HepG2 (cell line): ENCODE results near the gene GSTA1. TPM values are rescaled to one million over a fixed set of nuclear protein-coding genes. Genes with fewer than 3 reads are reported as not detected.

Experiments
- ATF6 ChIP-seq: sonication (generic); formaldehyde crosslinking; conservative IDR thresholded peaks from 2 replicates; pipeline ENCODE4 v1.4.0; 2020; ENCODE audit warnings: missing genetic modification reagents
- CBX2 ChIP-seq, 2 experiments: fragments of 200-600 bp in 1 of 2; sonication (generic); formaldehyde crosslinking in 1 of 2; IDR thresholded peaks; 2 replicates each; pipeline versions ENCODE4 v1.7.0 to v1.8.1; 2018 to 2022; ENCODE audit warnings: low read depth in 2 of 2, low read length in 1 of 2, mild to moderate bottlenecking in 1 of 2, missing genetic modification reagents in 1 of 2
- FLYWCH1 ChIP-seq: sonication (generic); formaldehyde crosslinking; IDR thresholded peaks from 2 replicates; pipeline ENCODE4 v1.8.1; 2023; ENCODE audit warnings: mild to moderate bottlenecking, missing genetic modification reagents
- GFI1 ChIP-seq: sonication (generic); formaldehyde crosslinking; IDR thresholded peaks from 2 replicates; pipeline ENCODE4 v1.5.0; 2020; ENCODE audit warnings: missing genetic modification reagents, mild to moderate bottlenecking, borderline replicate concordance
- NAIF1 ChIP-seq: sonication (generic); formaldehyde crosslinking; IDR thresholded peaks from 2 replicates; pipeline ENCODE4 v1.5.0; 2020; ENCODE audit warnings: mild to moderate bottlenecking, missing genetic modification reagents, borderline replicate concordance
- NFYC ChIP-seq: IDR thresholded peaks from 2 replicates; pipeline ENCODE4 v1.6.1; 2016; ENCODE audit warnings: missing genetic modification reagents, missing compliant biosample characterization
- PAWR ChIP-seq: sonication (generic); formaldehyde crosslinking; IDR thresholded peaks from 2 replicates; pipeline ENCODE4 v1.4.0; 2020; ENCODE audit warnings: missing genetic modification reagents, mild to moderate bottlenecking, borderline replicate concordance
- SKIL ChIP-seq: sonication (generic); formaldehyde crosslinking; IDR thresholded peaks from 2 replicates; pipeline ENCODE4 v1.8.0; 2022; ENCODE audit warnings: missing genetic modification reagents, mild to moderate bottlenecking, moderate library complexity, borderline replicate concordance
- ZHX2 ChIP-seq, 2 experiments: sonication (generic) in 1 of 2; formaldehyde crosslinking in 1 of 2; IDR thresholded peaks; 2 replicates each; pipeline versions ENCODE4 v1.6.1 to v1.9.0; 2014 to 2022; ENCODE audit warnings: antibody characterized with exemption in 1 of 2, borderline replicate concordance in 1 of 2, inconsistent platforms in 1 of 2, low read depth in 1 of 2, missing genetic modification reagents in 1 of 2
- polyA plus RNA-seq, 8 experiments: library from polyadenylated mRNA; depleted of rRNA in 3 of 8; stranded (reverse) in 7 of 8; unstranded in 1 of 8; fragments of >200 nt; fragmentation: Illumina TruSeq in 4 of 8; extraction: Trizol in 4 of 8; gene quantifications; 2 replicates each; pipeline versions ENCODE4 v1.2.1 to v1.2.3, GENCODE V29; 2011 to 2016; ENCODE audit warnings: low read depth in 4 of 8, missing spikeins in 1 of 8, mixed read lengths in 1 of 8; ENCODE audit not compliant: insufficient read depth in 1 of 8
- total RNA-seq, 5 experiments: library from RNA; depleted of rRNA; stranded (reverse); fragments of >200 nt; fragmentation: Illumina TruSeq; extraction: Trizol; gene quantifications; 2 replicates each; pipeline ENCODE4 v1.2.3, GENCODE V29; 2016; ENCODE audit warnings: low read depth in 1 of 5
- TF ChIP-seq, protein P1 (sequence below): sonication (generic); formaldehyde crosslinking; IDR thresholded peaks from 2 replicates; pipeline ENCODE4 v1.8.1; 2022; ENCODE audit warnings: low read depth, mild to moderate bottlenecking, missing genetic modification reagents

Gene GSTA1
- total and polyA plus RNA-seq, 2 of the 13 experiments (the other 11 are each of a cell fraction or from before 2014, with no cell fraction given) = 6.2 to 282 TPM

DNA sequence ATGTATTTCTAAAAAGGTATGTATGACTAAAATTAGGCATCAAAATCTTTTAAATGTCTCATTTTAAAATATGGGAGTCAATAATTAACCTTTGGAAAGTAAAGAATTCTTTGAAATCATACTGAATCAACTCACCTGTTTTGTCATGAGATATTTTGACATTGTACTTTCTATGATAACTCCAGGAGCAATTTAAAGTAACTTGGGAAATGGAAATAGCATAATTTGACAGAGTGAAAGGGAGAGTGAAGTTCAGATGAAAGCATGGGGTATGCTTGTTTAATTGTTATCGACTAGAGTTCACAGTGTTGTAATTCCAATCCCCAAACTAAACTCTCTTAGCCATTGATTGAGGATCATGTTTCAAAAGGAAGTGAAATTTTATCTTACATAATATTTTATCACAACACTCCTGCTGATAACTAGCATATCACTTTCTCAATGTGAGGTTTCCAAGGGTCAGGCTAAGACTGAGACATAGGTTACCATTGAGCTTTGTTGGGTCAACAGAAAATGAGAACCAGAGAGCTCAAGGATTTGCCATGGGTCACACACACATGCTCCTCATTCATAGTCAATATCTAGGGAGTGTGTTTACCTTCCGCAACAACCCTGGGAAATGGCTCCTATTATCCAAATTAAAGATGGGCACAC is 2.3 kb downstream of the GSTA1 start (continued):
- TF ChIP-seq, protein P1, sequence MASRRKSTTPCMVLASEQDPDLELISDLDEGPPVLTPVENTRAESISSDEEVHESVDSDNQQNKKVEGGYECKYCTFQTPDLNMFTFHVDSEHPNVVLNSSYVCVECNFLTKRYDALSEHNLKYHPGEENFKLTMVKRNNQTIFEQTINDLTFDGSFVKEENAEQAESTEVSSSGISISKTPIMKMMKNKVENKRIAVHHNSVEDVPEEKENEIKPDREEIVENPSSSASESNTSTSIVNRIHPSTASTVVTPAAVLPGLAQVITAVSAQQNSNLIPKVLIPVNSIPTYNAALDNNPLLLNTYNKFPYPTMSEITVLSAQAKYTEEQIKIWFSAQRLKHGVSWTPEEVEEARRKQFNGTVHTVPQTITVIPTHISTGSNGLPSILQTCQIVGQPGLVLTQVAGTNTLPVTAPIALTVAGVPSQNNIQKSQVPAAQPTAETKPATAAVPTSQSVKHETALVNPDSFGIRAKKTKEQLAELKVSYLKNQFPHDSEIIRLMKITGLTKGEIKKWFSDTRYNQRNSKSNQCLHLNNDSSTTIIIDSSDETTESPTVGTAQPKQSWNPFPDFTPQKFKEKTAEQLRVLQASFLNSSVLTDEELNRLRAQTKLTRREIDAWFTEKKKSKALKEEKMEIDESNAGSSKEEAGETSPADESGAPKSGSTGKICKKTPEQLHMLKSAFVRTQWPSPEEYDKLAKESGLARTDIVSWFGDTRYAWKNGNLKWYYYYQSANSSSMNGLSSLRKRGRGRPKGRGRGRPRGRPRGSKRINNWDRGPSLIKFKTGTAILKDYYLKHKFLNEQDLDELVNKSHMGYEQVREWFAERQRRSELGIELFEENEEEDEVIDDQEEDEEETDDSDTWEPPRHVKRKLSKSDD (CRISPR knock-in tag) = no peak
- no peak for TF ChIP-seq NAIF1
- TF ChIP-seq FLYWCH1 = no peak
- TF ChIP-seq CBX2 (IDR thresholded peaks at IDR 0.05; ENCODE audit: low read depth, low read length) = no peak
- TF ChIP-seq CBX2 (CRISPR knock-in tag; IDR thresholded peaks at IDR 0.05; ENCODE audit: low read depth) = no peak
- TF ChIP-seq ZHX2 (IDR thresholded peaks at IDR 0.05; ENCODE audit: low read depth) = no peak
- TF ChIP-seq ZHX2 (CRISPR knock-in tag; IDR thresholded peaks at IDR 0.05; ENCODE audit: borderline replicate concordance) = 0 out of 2 replicates have a peak, but pooled peaks have one; percentile 35
- peak; percentile 31; the same call in 1 of the 2 replicates for TF ChIP-seq SKIL (CRISPR knock-in tag)
- TF ChIP-seq GFI1 = no peak
- no peak for TF ChIP-seq ATF6
- TF ChIP-seq NFYC (CRISPR knock-in tag) = no peak; the same call in 1 of the 2 replicates
- no peak for TF ChIP-seq PAWR (CRISPR knock-in tag)
